ENCODE data around the gene FAM50B.

Gene FAM50B

DNA sequence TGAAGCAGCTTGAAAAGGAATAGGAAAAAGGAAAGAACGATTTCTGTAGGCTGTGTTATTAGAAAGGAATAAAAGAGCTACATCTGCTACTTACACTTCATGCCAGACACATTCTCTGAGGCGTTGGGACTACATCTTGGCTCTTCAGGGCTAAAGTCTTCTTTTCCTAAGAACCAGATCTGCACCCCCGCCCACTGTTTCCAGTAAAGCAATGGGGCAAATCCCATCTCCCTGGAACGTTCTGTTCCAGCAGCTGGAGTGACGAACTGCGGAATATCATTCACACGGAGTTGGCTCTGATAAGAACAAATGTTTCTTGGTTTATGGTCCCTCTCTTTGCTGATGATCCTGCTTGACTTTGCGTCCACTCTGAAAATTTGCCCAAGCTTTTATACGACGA, 26.9 kb downstream of the FAM50B start:
- no peak overlapping the region for H3K4me3 ChIP-seq (ENCODE audit: low read depth, low read length)
- TF ChIP-seq, protein P1, sequence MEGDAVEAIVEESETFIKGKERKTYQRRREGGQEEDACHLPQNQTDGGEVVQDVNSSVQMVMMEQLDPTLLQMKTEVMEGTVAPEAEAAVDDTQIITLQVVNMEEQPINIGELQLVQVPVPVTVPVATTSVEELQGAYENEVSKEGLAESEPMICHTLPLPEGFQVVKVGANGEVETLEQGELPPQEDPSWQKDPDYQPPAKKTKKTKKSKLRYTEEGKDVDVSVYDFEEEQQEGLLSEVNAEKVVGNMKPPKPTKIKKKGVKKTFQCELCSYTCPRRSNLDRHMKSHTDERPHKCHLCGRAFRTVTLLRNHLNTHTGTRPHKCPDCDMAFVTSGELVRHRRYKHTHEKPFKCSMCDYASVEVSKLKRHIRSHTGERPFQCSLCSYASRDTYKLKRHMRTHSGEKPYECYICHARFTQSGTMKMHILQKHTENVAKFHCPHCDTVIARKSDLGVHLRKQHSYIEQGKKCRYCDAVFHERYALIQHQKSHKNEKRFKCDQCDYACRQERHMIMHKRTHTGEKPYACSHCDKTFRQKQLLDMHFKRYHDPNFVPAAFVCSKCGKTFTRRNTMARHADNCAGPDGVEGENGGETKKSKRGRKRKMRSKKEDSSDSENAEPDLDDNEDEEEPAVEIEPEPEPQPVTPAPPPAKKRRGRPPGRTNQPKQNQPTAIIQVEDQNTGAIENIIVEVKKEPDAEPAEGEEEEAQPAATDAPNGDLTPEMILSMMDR (IDR thresholded peaks at IDR 0.05; ENCODE audit: insufficient read depth, low read depth, low read length, missing control alignments) = no peak
- DNase-seq (ENCODE audit: low read depth) = no peak

DNA sequence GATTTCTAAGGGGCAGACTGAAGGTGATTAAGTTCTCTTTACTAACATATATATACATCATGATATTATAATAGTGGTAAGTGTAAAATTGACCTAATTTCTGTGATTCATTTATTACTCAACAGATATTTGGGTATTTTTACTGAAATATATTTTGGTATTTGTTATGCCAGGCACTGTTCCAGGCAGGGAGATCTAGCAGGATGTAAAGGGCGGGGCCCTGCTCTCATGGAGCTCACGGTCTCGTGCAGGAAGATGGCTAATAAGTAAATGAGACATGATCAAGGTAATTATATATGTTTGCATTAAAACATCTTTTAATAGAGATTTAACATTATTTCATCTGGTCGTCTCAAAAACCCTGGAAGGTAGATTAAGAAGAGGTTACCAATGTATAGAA, 27.7 kb downstream of the FAM50B start:
- no peak for DNase-seq (ENCODE audit: low read depth)
- TF ChIP-seq, protein P1 (IDR thresholded peaks at IDR 0.05; ENCODE audit: insufficient read depth, low read depth, low read length, missing control alignments) = no peak

DNA sequence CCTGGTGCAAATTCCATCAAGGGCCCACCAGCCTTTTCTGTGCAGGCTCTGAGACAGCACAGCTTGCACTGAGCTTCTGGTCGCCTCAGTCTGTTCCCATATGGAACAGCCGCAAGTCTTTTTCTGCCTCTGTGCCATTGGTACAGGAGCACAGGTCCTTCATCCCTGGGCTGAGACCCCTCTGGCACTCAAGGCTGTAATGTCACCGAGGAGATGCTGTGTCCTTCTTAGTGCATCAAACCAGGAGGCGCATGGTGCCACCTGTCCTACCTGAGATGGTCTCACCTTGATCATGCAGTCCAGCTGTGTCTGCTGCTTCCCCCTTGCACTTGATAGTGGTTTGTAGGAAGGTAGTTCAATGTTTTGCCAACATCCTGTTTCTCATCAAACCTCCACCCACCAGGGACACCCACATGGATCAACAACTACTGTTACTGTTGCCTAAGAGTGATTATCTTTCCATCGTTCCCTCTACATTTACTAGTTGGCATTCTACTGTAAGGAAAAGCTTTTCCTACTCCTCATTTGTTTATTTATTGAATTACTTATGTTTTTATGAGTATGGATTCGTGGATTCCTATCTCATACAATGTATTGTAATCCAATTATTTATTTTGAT, 29.0 kb downstream of the FAM50B start:
- TF ChIP-seq, protein P1 (IDR thresholded peaks at IDR 0.05; ENCODE audit: insufficient read depth, low read depth, low read length, missing control alignments) = no peak
- no peak overlapping the region for H3K4me3 ChIP-seq (ENCODE audit: low read depth, low read length)
- DNase-seq (ENCODE audit: low read depth) = no peak

More for the DNA sequence above, 27.7 kb downstream of the FAM50B start:
- no peak overlapping the region for H3K4me3 ChIP-seq (ENCODE audit: low read depth, low read length)

DNA sequence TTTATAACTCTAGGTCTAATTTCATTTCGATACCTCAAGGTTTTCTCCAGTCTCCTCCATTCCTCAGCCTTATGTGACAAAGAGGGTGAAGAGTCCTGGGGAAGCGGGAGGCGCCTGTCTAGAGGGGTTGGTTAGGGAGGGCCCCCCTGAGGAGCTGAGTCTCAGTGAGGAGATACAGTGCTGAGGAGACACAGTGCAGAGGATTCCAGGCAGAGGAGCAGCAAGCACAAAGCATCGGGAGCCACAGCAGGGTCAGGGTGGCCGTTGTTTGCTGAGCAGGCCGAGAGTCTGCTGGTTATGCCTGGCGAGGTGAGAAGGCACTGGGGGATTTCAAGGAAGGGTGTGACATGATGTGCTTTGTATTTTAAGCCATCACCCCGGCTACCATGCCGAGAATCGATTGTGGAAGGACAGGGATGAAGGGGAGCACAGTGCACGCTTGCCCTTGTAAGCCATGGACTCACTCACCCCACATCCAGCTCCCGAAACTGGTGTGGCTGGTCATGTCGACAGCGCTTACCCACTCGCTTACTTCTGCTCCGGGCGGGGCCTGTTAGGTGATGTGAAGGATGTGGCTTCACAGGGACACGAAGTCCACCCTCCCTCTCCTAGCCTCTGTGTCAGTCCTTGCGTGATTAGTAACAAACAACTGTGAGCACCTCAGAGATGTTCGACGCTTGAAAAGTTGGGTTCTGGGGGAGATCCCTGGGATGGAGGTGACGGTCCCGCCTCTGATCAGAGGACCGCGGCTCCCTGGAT, 30.2 kb downstream of the FAM50B start:
- TF ChIP-seq, protein P1 (IDR thresholded peaks at IDR 0.05; ENCODE audit: insufficient read depth, low read depth, low read length, missing control alignments) = no peak
- H3K4me3 ChIP-seq (ENCODE audit: low read depth, low read length) = no peak overlapping the region
- no peak for DNase-seq (ENCODE audit: low read depth)

DNA sequence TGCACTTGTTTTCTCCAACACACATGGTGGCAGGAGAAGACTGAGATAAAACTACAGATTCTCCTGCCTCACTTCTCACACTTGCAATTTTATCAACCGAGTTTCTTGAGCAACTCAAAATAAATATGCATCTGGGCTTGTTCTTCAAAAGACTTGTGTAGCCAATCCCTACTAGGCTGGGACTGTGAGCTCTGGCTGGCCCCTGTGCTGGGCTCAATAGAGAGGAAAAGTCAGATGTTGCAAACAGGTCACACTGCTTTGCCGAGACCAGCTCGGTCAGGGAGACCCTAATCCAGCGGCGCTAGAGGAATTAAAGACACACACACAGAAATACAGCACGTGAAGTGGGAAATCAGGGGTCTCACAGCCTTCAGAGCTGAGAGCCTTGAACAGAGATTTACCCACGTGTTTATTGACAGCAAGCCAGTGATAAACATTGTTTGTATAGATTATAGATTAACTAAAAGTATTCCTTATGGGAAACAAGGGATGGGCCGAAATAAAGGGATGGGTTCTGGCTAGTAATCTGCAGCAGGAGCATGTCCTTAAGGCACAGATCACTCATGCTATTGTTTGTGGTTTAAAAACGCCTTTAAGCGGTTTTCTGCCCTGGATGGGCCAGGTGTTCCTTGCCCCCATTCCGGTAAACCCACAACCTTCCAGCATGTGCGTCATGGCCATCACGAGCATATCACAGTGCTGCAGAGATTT, 32.7 kb downstream of the FAM50B start:
- no peak for DNase-seq (ENCODE audit: low read depth)
- no peak overlapping the region for H3K4me3 ChIP-seq (ENCODE audit: low read depth, low read length)
- TF ChIP-seq, protein P1 (IDR thresholded peaks at IDR 0.05; ENCODE audit: insufficient read depth, low read depth, low read length, missing control alignments) = no peak

DNA sequence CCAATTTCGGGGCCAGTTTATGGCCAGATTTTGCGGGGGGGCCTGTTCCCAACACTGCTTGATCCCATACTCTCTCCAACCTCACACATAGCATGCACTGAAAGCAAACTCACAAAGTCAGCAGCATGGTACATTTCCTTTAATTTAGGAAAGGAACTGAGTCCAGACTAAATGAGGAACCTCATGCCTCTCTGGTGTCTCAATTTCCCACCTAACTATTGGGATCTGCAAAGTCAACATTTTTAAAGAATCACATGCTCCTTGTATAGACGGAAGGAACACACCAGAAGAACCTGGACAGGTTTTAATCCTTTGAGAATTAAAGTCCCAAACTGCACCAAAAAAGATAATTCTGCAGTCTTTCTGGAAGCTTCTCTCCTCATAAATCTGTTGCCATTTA, 33.3 kb downstream of the FAM50B start:
- DNase-seq (ENCODE audit: low read depth) = no peak
- H3K4me3 ChIP-seq (ENCODE audit: low read depth, low read length) = no peak overlapping the region
- TF ChIP-seq, protein P1 (IDR thresholded peaks at IDR 0.05; ENCODE audit: insufficient read depth, low read depth, low read length, missing control alignments) = no peak
